ENCODE data around the gene CAMKMT. TPM values are rescaled to one million over a fixed set of nuclear protein-coding genes. Genes with fewer than 3 reads are reported as not detected.

The CAMKMT gene
- 9.0 TPM in 2 replicates for total RNA-seq

- TF ChIP-seq, protein P1, sequence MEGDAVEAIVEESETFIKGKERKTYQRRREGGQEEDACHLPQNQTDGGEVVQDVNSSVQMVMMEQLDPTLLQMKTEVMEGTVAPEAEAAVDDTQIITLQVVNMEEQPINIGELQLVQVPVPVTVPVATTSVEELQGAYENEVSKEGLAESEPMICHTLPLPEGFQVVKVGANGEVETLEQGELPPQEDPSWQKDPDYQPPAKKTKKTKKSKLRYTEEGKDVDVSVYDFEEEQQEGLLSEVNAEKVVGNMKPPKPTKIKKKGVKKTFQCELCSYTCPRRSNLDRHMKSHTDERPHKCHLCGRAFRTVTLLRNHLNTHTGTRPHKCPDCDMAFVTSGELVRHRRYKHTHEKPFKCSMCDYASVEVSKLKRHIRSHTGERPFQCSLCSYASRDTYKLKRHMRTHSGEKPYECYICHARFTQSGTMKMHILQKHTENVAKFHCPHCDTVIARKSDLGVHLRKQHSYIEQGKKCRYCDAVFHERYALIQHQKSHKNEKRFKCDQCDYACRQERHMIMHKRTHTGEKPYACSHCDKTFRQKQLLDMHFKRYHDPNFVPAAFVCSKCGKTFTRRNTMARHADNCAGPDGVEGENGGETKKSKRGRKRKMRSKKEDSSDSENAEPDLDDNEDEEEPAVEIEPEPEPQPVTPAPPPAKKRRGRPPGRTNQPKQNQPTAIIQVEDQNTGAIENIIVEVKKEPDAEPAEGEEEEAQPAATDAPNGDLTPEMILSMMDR (IDR thresholded peaks at IDR 0.05; ENCODE audit: insufficient read depth, low read length, severe bottlenecking) = no peak
- peak; percentile 89 for DNase-seq (ENCODE audit: low read depth)
- H3K36me3 ChIP-seq (ENCODE audit: control insufficient read depth, insufficient read depth, low read length) = no peaks in the 10 kb centered on the region
- H3K4me3 ChIP-seq (ENCODE audit: low read depth, low read length) = peak within 1 kb of the TSS; percentile 79
- H3K27me3 ChIP-seq (ENCODE audit: control insufficient read depth, insufficient read depth, low read length) = no peaks in the 10 kb centered on the region
- peak; percentile 43 for FAIRE-seq
These were observed at the start of gene CAMKMT, which contains the start of gene PREPL for GRCh38 chr2:44361330-44362206. CAMKMT (plus strand) TSS chr2:44361947. PREPL (minus strand) TSS chr2:44361494; CDS start chr2:44346342, 15,152 bp downstream.

- H3K27me3 ChIP-seq (ENCODE audit: control insufficient read depth, insufficient read depth, low read length) = no peaks in the 10 kb centered on the region
- peaks cover 5% of the 10 kb centered on the region for H3K36me3 ChIP-seq (ENCODE audit: control insufficient read depth, insufficient read depth, low read length)
- DNase-seq (ENCODE audit: low read depth) (no peak), FAIRE-seq (no peak)
- H3K4me3 ChIP-seq (ENCODE audit: low read depth, low read length) = no peak overlapping the region
- TF ChIP-seq, protein P1 (IDR thresholded peaks at IDR 0.05; ENCODE audit: insufficient read depth, low read length, severe bottlenecking) = no peak
These were observed 47.4 kb upstream of the CAMKMT start for GRCh38 chr2:44314362-44314761.

- H3K27me3 ChIP-seq (ENCODE audit: control insufficient read depth, insufficient read depth, low read length) = no peaks in the 10 kb centered on the region
- H3K36me3 ChIP-seq (ENCODE audit: control insufficient read depth, insufficient read depth, low read length) = peaks cover 9% of the 10 kb centered on the region
- no peak for FAIRE-seq
- DNase-seq (ENCODE audit: low read depth) = no peak
- TF ChIP-seq, protein P1 (IDR thresholded peaks at IDR 0.05; ENCODE audit: insufficient read depth, low read length, severe bottlenecking) = no peak
- no peak overlapping the region for H3K4me3 ChIP-seq (ENCODE audit: low read depth, low read length)
These were observed 45.8 kb upstream of the CAMKMT start for GRCh38 chr2:44315945-44316344.

GRCh38 chr2:44320832-44321231 is 40.9 kb upstream of the CAMKMT start:
- TF ChIP-seq, protein P1 (IDR thresholded peaks at IDR 0.05; ENCODE audit: insufficient read depth, low read length, severe bottlenecking) = no peak
- H3K36me3 ChIP-seq (ENCODE audit: control insufficient read depth, insufficient read depth, low read length) = peaks cover 8% of the 10 kb centered on the region
- no peak overlapping the region for H3K4me3 ChIP-seq (ENCODE audit: low read depth, low read length)
- DNase-seq (ENCODE audit: low read depth) = no peak
- FAIRE-seq = no peak
- no peaks in the 10 kb centered on the region for H3K27me3 ChIP-seq (ENCODE audit: control insufficient read depth, insufficient read depth, low read length)

DNA sequence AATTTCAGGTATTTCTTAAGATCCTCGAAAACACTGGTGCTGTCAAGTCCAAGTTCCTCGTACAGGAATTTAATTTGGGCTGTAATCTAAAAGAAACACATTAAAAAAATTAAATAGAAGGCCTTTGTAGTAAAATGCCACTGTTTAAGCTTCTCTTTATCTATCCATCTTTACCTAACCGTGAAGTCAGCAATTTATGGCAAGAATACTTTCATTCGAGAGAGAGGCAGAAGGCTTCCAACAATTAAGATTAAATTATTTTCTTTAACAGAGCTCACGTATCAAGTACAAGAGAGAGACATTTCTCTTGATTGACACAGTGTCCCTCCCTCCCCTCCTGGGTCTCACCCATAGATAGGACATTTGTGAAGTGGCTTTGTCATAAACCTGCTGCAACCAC is 40.4 kb upstream of the CAMKMT start:
- no peak for FAIRE-seq
- Histone ChIP-seq H3K36me3 (ENCODE audit: control insufficient read depth, insufficient read depth, low read length) (peaks cover 7% of the 10 kb centered on the region), H3K4me3 (ENCODE audit: low read depth, low read length) (no peak overlapping the region), H3K27me3 (ENCODE audit: control insufficient read depth, insufficient read depth, low read length) (no peaks in the 10 kb centered on the region)
- DNase-seq (ENCODE audit: low read depth) = no peak
- TF ChIP-seq, protein P1 (IDR thresholded peaks at IDR 0.05; ENCODE audit: insufficient read depth, low read length, severe bottlenecking) = no peak
